ENCODE results near the gene ANKRD39. TPM values are rescaled to one million over a fixed set of nuclear protein-coding genes. Genes with fewer than 3 reads are reported as not detected.

Gene ANKRD39
- total and polyA plus RNA-seq, 7 donors, result 19.2 to 101 (median 53.3) TPM

- Histone ChIP-seq H3K27me3 (ENCODE audit: insufficient read depth in 3 of 3, low read length in 2 of 3) (no peaks in the 10 kb centered on the region), H3K4me3 (no peak overlapping the region), H3K27ac (no peak overlapping the region), H3K9me3 (no peaks in the 10 kb centered on the region), H3K4me1 (peaks cover 12% of the 10 kb centered on the region), H3K36me3 (ENCODE audit: insufficient read depth in 1 of 2, low read depth in 1 of 2) (no peaks in the 10 kb centered on the region)
- ATAC-seq, result no peak
- 77 to 87% (median 87%) methylated on average over 7 to 9 of the region's 9 CpGs for WGBS, 3 donors
- intact Hi-C loops (cut with DNase I), result no loop called here
- no peak for DNase-seq
- TF ChIP-seq CTCF (IDR thresholded peaks at IDR 0.05), result no peak
These were observed 25.5 kb upstream of the ANKRD39 start for GRCh38 chr2:96883306-96883705.

GRCh38 chr2:96882906-96883305 is 25.1 kb upstream of the ANKRD39 start:
- Histone ChIP-seq H3K27ac (no peak overlapping the region), H3K36me3 (ENCODE audit: insufficient read depth in 1 of 2, low read depth in 1 of 2) (no peaks in the 10 kb centered on the region), H3K4me3 (no peak overlapping the region), H3K4me1 (peaks cover 8% of the 10 kb centered on the region), H3K27me3 (ENCODE audit: insufficient read depth in 3 of 3, low read length in 2 of 3) (no peaks in the 10 kb centered on the region), H3K9me3 (no peaks in the 10 kb centered on the region)
- intact Hi-C loops (cut with DNase I), result no loop called here
- TF ChIP-seq CTCF (IDR thresholded peaks at IDR 0.05), result no peak
- WGBS, 3 donors, result 78 to 83% (median 82%) methylated on average over 8 of the region's 8 CpGs
- ATAC-seq, result no peak
- DNase-seq, result no peak

DNA sequence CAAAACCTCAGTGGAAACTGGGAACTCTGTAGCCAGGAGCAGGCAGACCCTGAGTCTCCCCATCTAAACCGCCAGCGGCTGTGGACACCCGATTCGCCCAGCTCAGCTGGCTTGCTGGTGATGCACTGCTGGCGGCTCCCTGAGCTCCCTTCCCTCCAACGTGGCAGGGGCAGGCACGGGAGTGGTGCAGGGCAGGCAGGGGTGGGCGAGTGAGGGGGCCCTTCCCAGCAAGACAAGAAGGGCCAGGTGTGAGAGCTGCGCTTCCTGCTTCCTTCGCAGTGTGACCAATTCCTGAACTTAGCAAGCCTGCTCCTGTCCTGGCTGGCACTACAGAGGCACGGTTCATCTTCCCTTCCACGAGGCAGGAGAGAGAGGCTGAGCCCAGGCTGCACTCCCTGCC is 24.4 kb upstream of the ANKRD39 start:
- WGBS, 3 donors, result 66 to 77% (median 68%) methylated on average over 12 of the region's 12 CpGs
- no peaks in the 10 kb centered on the region for H3K36me3 ChIP-seq (ENCODE audit: insufficient read depth in 1 of 2, low read depth in 1 of 2)
- no peak overlapping the region for H3K27ac ChIP-seq
- intact Hi-C loops (cut with DNase I), result no loop called here
- H3K4me3 ChIP-seq, result no peak overlapping the region
- TF ChIP-seq CTCF (IDR thresholded peaks at IDR 0.05), result no peak
- no peaks in the 10 kb centered on the region for H3K9me3 ChIP-seq
- no peaks in the 10 kb centered on the region for H3K27me3 ChIP-seq (ENCODE audit: insufficient read depth in 3 of 3, low read length in 2 of 3)
- peaks cover under 1% of the 10 kb centered on the region for H3K4me1 ChIP-seq
- no peak for DNase-seq
- no peak for ATAC-seq

GRCh38 chr2:96881349-96882195 is 23.8 kb upstream of the ANKRD39 start:
- no peaks in the 10 kb centered on the region for H3K36me3 ChIP-seq (ENCODE audit: insufficient read depth in 1 of 2, low read depth in 1 of 2)
- H3K9me3 ChIP-seq, result no peaks in the 10 kb centered on the region
- H3K27me3 ChIP-seq (ENCODE audit: insufficient read depth in 3 of 3, low read length in 2 of 3), result no peaks in the 10 kb centered on the region
- H3K4me1 ChIP-seq, result no peaks in the 10 kb centered on the region
- no peak for ATAC-seq
- 68 to 75% (median 73%) methylated on average over 10 of the region's 10 CpGs for WGBS, 3 donors
- no peak overlapping the region for H3K27ac ChIP-seq
- no peak overlapping the region for H3K4me3 ChIP-seq
- no peak for DNase-seq
- intact Hi-C loops (cut with DNase I), result no loop called here
- TF ChIP-seq CTCF (IDR thresholded peaks at IDR 0.05), result no peak

GRCh38 chr2:96880891-96881273 is 23.1 kb upstream of the ANKRD39 start:
- WGBS, 3 donors, result 92 to 94% (median 93%) methylated on average over 6 of the region's 6 CpGs

More at GRCh38 chr2:96880891-96881273, 23.1 kb upstream of the ANKRD39 start:
- Histone ChIP-seq H3K27me3 (ENCODE audit: insufficient read depth in 3 of 3, low read length in 2 of 3) (no peaks in the 10 kb centered on the region), H3K4me1 (no peaks in the 10 kb centered on the region), H3K4me3 (no peak overlapping the region), H3K36me3 (ENCODE audit: insufficient read depth in 1 of 2, low read depth in 1 of 2) (no peaks in the 10 kb centered on the region), H3K27ac (no peak overlapping the region), H3K9me3 (no peaks in the 10 kb centered on the region)
- intact Hi-C loops (cut with DNase I), result no loop called here
- ATAC-seq (no peak), DNase-seq (no peak)
- TF ChIP-seq CTCF (IDR thresholded peaks at IDR 0.05), result no peak
